ENCODE results near the gene STARD13.

The STARD13 gene

GRCh38 chr13:33158816-33159215, 126.7 kb downstream of the STARD13 start:
- no peak for TF ChIP-seq CTCF (IDR thresholded peaks at IDR 0.05; ENCODE audit: insufficient read depth, low read length, missing control alignments)

GRCh38 chr13:33158271-33158670, 127.3 kb downstream of the STARD13 start:
- DNase-seq (ENCODE audit: low read depth, low spot score), result no peak
- CTCF ChIA-PET, result interaction anchor here (1.2 to 1.6 kb wide), 2 partner anchors 11 to 71 kb away, joined by 4 read pairs; no protein-coding TSS in a partner anchor
- no peak overlapping the region for H3K4me3 ChIP-seq (ENCODE audit: low read depth, low read length)
- TF ChIP-seq CTCF (IDR thresholded peaks at IDR 0.05; ENCODE audit: insufficient read depth, low read length, missing control alignments), result no peak
- POLR2A ChIA-PET, result interaction anchor here (0.9 kb wide), 1 partner anchor 11 kb away, joined by 3 read pairs; no protein-coding TSS in a partner anchor

More at GRCh38 chr13:33158816-33159215, 126.7 kb downstream of the STARD13 start:
- POLR2A ChIA-PET, result interaction anchor here (0.9 kb wide), 1 partner anchor 10 kb away, joined by 3 read pairs; no protein-coding TSS in a partner anchor
- no peak overlapping the region for H3K4me3 ChIP-seq (ENCODE audit: low read depth, low read length)
- CTCF ChIA-PET, result interaction anchor here (1.6 kb wide), 1 partner anchor 10 kb away, joined by 4 read pairs; no protein-coding TSS in a partner anchor
- DNase-seq (ENCODE audit: low read depth, low spot score), result no peak

GRCh38 chr13:33154911-33155310, 130.6 kb downstream of the STARD13 start:
- DNase-seq (ENCODE audit: low read depth, low spot score), result no peak
- ChIA-PET POLR2A (interaction anchor here (0.7 kb wide), 1 partner anchor 38 kb away, joined by 3 read pairs; no protein-coding TSS in a partner anchor), CTCF (interaction anchor here (0.7 to 1.5 kb wide), 2 partner anchors 16 to 73 kb away, joined by 4 to 5 read pairs; no protein-coding TSS in a partner anchor)
- TF ChIP-seq CTCF (IDR thresholded peaks at IDR 0.05; ENCODE audit: insufficient read depth, low read length, missing control alignments), result no peak
- H3K4me3 ChIP-seq (ENCODE audit: low read depth, low read length), result no peak overlapping the region

- POLR2A ChIA-PET, result interaction anchor here (0.7 kb wide), 1 partner anchor 40 kb away, joined by 3 read pairs; no protein-coding TSS in a partner anchor
- no peak for DNase-seq (ENCODE audit: low read depth, low spot score)
These were observed 131.8 kb downstream of the STARD13 start for GRCh38 chr13:33153421-33154404.

GRCh38 chr13:33152389-33152788, 133.2 kb downstream of the STARD13 start:
- no peak overlapping the region for H3K4me3 ChIP-seq (ENCODE audit: low read depth, low read length)
- DNase-seq (ENCODE audit: low read depth, low spot score), result no peak
- ChIA-PET CTCF (interaction anchor here (1.8 kb wide), 1 partner anchor 390 kb away, joined by 5 read pairs; no protein-coding TSS in a partner anchor), POLR2A (no interaction called here)
- TF ChIP-seq CTCF (IDR thresholded peaks at IDR 0.05; ENCODE audit: insufficient read depth, low read length, missing control alignments), result no peak

More at GRCh38 chr13:33153421-33154404, 131.8 kb downstream of the STARD13 start:
- CTCF ChIA-PET, result interaction anchor here (1.2 kb wide), 1 partner anchor 29 kb away, joined by 3 read pairs; no protein-coding TSS in a partner anchor
- TF ChIP-seq CTCF (IDR thresholded peaks at IDR 0.05; ENCODE audit: insufficient read depth, low read length, missing control alignments), result no peak
- no peak overlapping the region for H3K4me3 ChIP-seq (ENCODE audit: low read depth, low read length)

GRCh38 chr13:33150662-33151061, 134.9 kb downstream of the STARD13 start:
- no peak for DNase-seq (ENCODE audit: low read depth, low spot score)
- ChIA-PET CTCF (interaction anchor here (1.8 kb wide), 1 partner anchor 392 kb away, joined by 5 read pairs; no protein-coding TSS in a partner anchor), POLR2A (no interaction called here)
- no peak overlapping the region for H3K4me3 ChIP-seq (ENCODE audit: low read depth, low read length)
- no peak for TF ChIP-seq CTCF (IDR thresholded peaks at IDR 0.05; ENCODE audit: insufficient read depth, low read length, missing control alignments)

Measured in AG04449 (cell line).